ENCODE data around the gene SH3YL1. TPM values are rescaled to one million over a fixed set of nuclear protein-coding genes. Genes with fewer than 3 reads are reported as not detected.

SH3YL1 gene
- total and polyA plus RNA-seq, 2 of the 4 experiments (the other 2 are of a cell fraction), result 18.1 to 21.2 TPM

- Histone ChIP-seq H2AK5ac (ENCODE audit: low read depth, low read length) (no peak overlapping the region), H3K36me3 (ENCODE audit: control insufficient read depth, insufficient read depth, low read length) (no peaks in the 10 kb centered on the region), H4K91ac (ENCODE audit: insufficient read depth, low read depth, low read length) (no peak overlapping the region), H3K18ac (ENCODE audit: low read depth, low read length) (no peak overlapping the region), H2BK120ac (ENCODE audit: low read depth, low read length) (no peak overlapping the region), H3K9me3 (ENCODE audit: control insufficient read depth, insufficient read depth, low read length) (no peaks in the 10 kb centered on the region), H3K23ac (ENCODE audit: low read depth, low read length) (no peak overlapping the region), H3K14ac (replicated peaks; ENCODE audit: low read depth, low read length) (no peak overlapping the region), H3K9me1 (ENCODE audit: insufficient read depth, low read length) (no peaks in the 10 kb centered on the region), H3K4ac (ENCODE audit: low read depth, low read length) (no peak overlapping the region), H4K20me1 (ENCODE audit: insufficient read depth, low read length) (no peaks in the 10 kb centered on the region), H3K79me1 (ENCODE audit: low read depth in 1 of 2, low read length in 2 of 2) (no peaks in the 10 kb centered on the region), H3K9ac (ENCODE audit: low read depth, low read length) (no peak overlapping the region), H3K4me1 (ENCODE audit: control insufficient read depth, insufficient read depth, low read length) (peaks cover 7% of the 10 kb centered on the region), H3K4me3 (ENCODE audit: insufficient read depth, low read depth, low read length) (peak overlapping the region; percentile 50), H2BK20ac (ENCODE audit: low read depth, low read length) (no peak overlapping the region), H2BK5ac (ENCODE audit: low read depth, low read length, poor library complexity, severe bottlenecking) (no peak overlapping the region), H2AFZ (replicated peaks; ENCODE audit: low read length, poor library complexity) (peak overlapping the region; percentile 89), H3K56ac (ENCODE audit: extremely low read depth, insufficient read depth, low read length) (no peak overlapping the region), H3K27ac (ENCODE audit: insufficient read depth, low read length) (no peak overlapping the region), H3K4me2 (ENCODE audit: low read depth, low read length) (peak overlapping the region; percentile 88), H4K8ac (ENCODE audit: low read depth in 2 of 2, low read length in 2 of 2) (no peak overlapping the region), H3K27me3 (ENCODE audit: control insufficient read depth, insufficient read depth, low read length) (peaks cover 24% of the 10 kb centered on the region), H4K5ac (ENCODE audit: low read depth, low read length) (no peak overlapping the region), H2BK15ac (ENCODE audit: low read depth, low read length) (no peak overlapping the region), H2AK9ac (replicated peaks; ENCODE audit: low read depth, low read length, poor library complexity) (no peak overlapping the region)
- intact Hi-C loops (cut with micrococcal nuclease) (loop anchor here (1.0 to 5.0 kb wide), 4 partner anchors 26 to 1257 kb away; partner anchors contain the start of genes ACP1 and SH3YL1), dilution Hi-C loops (cut with HindIII; ENCODE audit: low sequenced_read_pairs, unreplicated experiment) (no loop called here), in situ Hi-C loops (cut with MboI; ENCODE audit: low sequenced_read_pairs) (no loop called here)
- DNase-seq (peak; percentile 78), ATAC-seq (ENCODE audit: low read depth) (peak; percentile 83)
- CTCF ChIA-PET, result interaction anchor here (0.6 to 2.4 kb wide), 9 partner anchors 23 to 273 kb away, joined by 3 to 9 read pairs (median 3); no protein-coding TSS in a partner anchor
- WGBS, 2 experiments (ENCODE audit: extremely low coverage in 2 of 2, insufficient read length in 1 of 2), result no CpG with 5 or more reads among the region's 15 CpGs
- POLR2A ChIA-PET (ENCODE audit: unreplicated experiment), result no interaction called here
- TF ChIP-seq RAD21 (IDR thresholded peaks at IDR 0.05; ENCODE audit: low read length) (peak; percentile 89), RCOR1 (IDR thresholded peaks at IDR 0.05; ENCODE audit: insufficient replicate concordance, low read length) (no peak), SMC3 (IDR thresholded peaks at IDR 0.05; ENCODE audit: low read depth, low read length) (peak; percentile 71), CEBPB (IDR thresholded peaks at IDR 0.05; ENCODE audit: low read depth, low read length) (no peak), FOS (IDR thresholded peaks at IDR 0.05; ENCODE audit: low read depth, low read length) (no peak), RFX5 (IDR thresholded peaks at IDR 0.05; ENCODE audit: low read depth, low read length) (no peak), CTCF (conservative IDR thresholded peaks at IDR 0.05; ENCODE audit: low read depth, low read length) (peak; percentile 91), MAFK (IDR thresholded peaks at IDR 0.05; ENCODE audit: low read depth, low read length) (no peak), MAZ (IDR thresholded peaks at IDR 0.05; ENCODE audit: borderline replicate concordance, low read depth, low read length) (peak; percentile 44; the same call in 1 of the 2 replicates)
- TF ChIP-seq, protein P1, sequence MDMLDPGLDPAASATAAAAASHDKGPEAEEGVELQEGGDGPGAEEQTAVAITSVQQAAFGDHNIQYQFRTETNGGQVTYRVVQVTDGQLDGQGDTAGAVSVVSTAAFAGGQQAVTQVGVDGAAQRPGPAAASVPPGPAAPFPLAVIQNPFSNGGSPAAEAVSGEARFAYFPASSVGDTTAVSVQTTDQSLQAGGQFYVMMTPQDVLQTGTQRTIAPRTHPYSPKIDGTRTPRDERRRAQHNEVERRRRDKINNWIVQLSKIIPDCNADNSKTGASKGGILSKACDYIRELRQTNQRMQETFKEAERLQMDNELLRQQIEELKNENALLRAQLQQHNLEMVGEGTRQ (IDR thresholded peaks at IDR 0.05; ENCODE audit: low read depth, low read length), result no peak
- no TSS peak for BruUV-seq (replicated peaks)
These were observed 26.4 kb upstream of the SH3YL1 start for GRCh38 chr2:290090-290722.

Measured in IMR-90 (cell line).